ENCODE data around the gene GLT8D2. TPM values are rescaled to one million over a fixed set of nuclear protein-coding genes. Genes with fewer than 3 reads are reported as not detected.

Gene GLT8D2
- total and polyA plus RNA-seq, 2 donors (not counting 1 experiment from before 2014, with no cell fraction given): not detected

DNA sequence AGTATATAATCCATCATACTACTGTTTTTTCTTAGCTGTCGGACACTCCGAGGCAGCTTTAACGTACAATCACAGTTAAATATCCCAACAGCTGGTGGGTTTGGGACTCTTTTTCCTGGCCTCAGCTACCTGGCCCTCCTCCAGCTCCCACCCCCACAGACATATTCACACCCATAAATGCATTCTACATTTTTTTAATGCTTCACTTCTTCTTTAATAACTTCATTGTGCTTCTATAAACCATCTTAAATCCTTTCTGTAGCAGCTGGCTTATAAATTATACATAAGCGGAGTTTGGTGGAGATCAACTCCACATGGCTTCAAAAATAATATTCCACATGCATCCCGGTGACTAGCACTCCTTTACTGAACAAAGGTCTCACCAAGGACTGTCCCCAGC lies 51.0 kb downstream of the GLT8D2 start:
- no peaks in the 10 kb centered on the region for H3K79me2 ChIP-seq (ENCODE audit: control insufficient read depth, insufficient read depth, low read length)
- Mint-ChIP-seq H3K9me3 (ENCODE audit: insufficient read depth) (no peaks in the 10 kb centered on the region), H3K27me3 (peaks cover 41% of the 10 kb centered on the region), H3K27ac (no peak overlapping the region), H3K4me1 (no peaks in the 10 kb centered on the region), H3K4me3 (no peak overlapping the region)
- H4K20me1 ChIP-seq (ENCODE audit: control insufficient read depth, insufficient read depth, low read length, poor library complexity, severe bottlenecking): no peaks in the 10 kb centered on the region
- H3K9me3 ChIP-seq (ENCODE audit: control extremely low read depth in 1 of 3, control insufficient read depth in 2 of 3, insufficient read depth in 1 of 3, low read length in 2 of 3): no peaks in the 10 kb centered on the region
- no peak for TF ChIP-seq EZH2 (IDR thresholded peaks at IDR 0.05; ENCODE audit: borderline replicate concordance, insufficient read depth, low read depth, low read length, poor library complexity, severe bottlenecking)
- no peak for TF ChIP-seq CTCF (IDR thresholded peaks at IDR 0.05)
- ATAC-seq (ENCODE audit: low read depth): no peak
- POLR2A ChIA-PET: no interaction called here
- no peak overlapping the region for H3K4me3 ChIP-seq (ENCODE audit: control extremely low read depth in 1 of 5, extremely low read depth in 1 of 5, insufficient read depth in 1 of 5, low read depth in 2 of 5, low read length in 4 of 5)
- no peak overlapping the region for H3K9ac ChIP-seq (ENCODE audit: low read length)
- H3K4me2 ChIP-seq (replicated peaks; ENCODE audit: low read depth, low read length, poor library complexity, severe bottlenecking): no peak overlapping the region
- DNase-seq: no peak
- no peak overlapping the region for H2AFZ ChIP-seq (ENCODE audit: insufficient read depth, low read depth, low read length, poor library complexity, severe bottlenecking)
- no peaks in the 10 kb centered on the region for H3K36me3 ChIP-seq (replicated peaks in 1 of 2; ENCODE audit: control extremely low read depth in 1 of 2, control insufficient read depth in 1 of 2, extremely low read depth in 1 of 2, insufficient read depth in 2 of 2, low read length in 1 of 2)
- CTCF ChIA-PET: no interaction called here
- intact Hi-C loops (cut with micrococcal nuclease): no loop called here
- H3K27me3 ChIP-seq (replicated peaks in 1 of 4; ENCODE audit: control extremely low read depth in 1 of 4, control insufficient read depth in 3 of 4, insufficient read depth in 4 of 4, low read length in 3 of 4): peaks cover 0 to 14% (median 7%) of the 10 kb centered on the region in 4 experiments
- H3K27ac ChIP-seq (ENCODE audit: low read length in 2 of 2): no peak overlapping the region
- WGBS (ENCODE audit: insufficient coverage): 93% methylated on average over 4 of the region's 5 CpGs
- H3K4me1 ChIP-seq (ENCODE audit: control insufficient read depth in 2 of 2, insufficient read depth in 2 of 2, low read length in 2 of 2): no peaks in the 10 kb centered on the region

GRCh38 chr12:103997286-103997900 lies 52.6 kb downstream of the GLT8D2 start:
- Histone ChIP-seq H2AFZ (ENCODE audit: insufficient read depth, low read depth, low read length, poor library complexity, severe bottlenecking) (no peak overlapping the region), H3K4me3 (ENCODE audit: control extremely low read depth in 1 of 5, extremely low read depth in 1 of 5, insufficient read depth in 1 of 5, low read depth in 2 of 5, low read length in 4 of 5) (no peak overlapping the region), H3K9me3 (ENCODE audit: control extremely low read depth in 1 of 3, control insufficient read depth in 2 of 3, insufficient read depth in 1 of 3, low read length in 2 of 3) (no peaks in the 10 kb centered on the region), H3K79me2 (ENCODE audit: control insufficient read depth, insufficient read depth, low read length) (no peaks in the 10 kb centered on the region), H3K27ac (ENCODE audit: low read length in 2 of 2) (no peak overlapping the region), H3K27me3 (replicated peaks in 1 of 4; ENCODE audit: control extremely low read depth in 1 of 4, control insufficient read depth in 3 of 4, insufficient read depth in 4 of 4, low read length in 3 of 4) (peaks cover 0 to 8% (median 5%) of the 10 kb centered on the region in 4 experiments), H3K4me1 (ENCODE audit: control insufficient read depth in 2 of 2, insufficient read depth in 2 of 2, low read length in 2 of 2) (no peaks in the 10 kb centered on the region), H3K9ac (ENCODE audit: low read length) (no peak overlapping the region), H4K20me1 (ENCODE audit: control insufficient read depth, insufficient read depth, low read length, poor library complexity, severe bottlenecking) (no peaks in the 10 kb centered on the region), H3K36me3 (replicated peaks in 1 of 2; ENCODE audit: control extremely low read depth in 1 of 2, control insufficient read depth in 1 of 2, extremely low read depth in 1 of 2, insufficient read depth in 2 of 2, low read length in 1 of 2) (no peaks in the 10 kb centered on the region), H3K4me2 (replicated peaks; ENCODE audit: low read depth, low read length, poor library complexity, severe bottlenecking) (no peak overlapping the region)
- CTCF ChIA-PET: interaction anchor here (1.1 to 1.4 kb wide), 2 partner anchors 9 to 449 kb away, joined by 3 read pairs; no protein-coding TSS in a partner anchor
- Mint-ChIP-seq H3K27ac (no peak overlapping the region), H3K27me3 (peaks cover 28% of the 10 kb centered on the region), H3K4me1 (no peaks in the 10 kb centered on the region), H3K4me3 (no peak overlapping the region), H3K9me3 (ENCODE audit: insufficient read depth) (no peaks in the 10 kb centered on the region)
- ATAC-seq (ENCODE audit: low read depth) (no peak), DNase-seq (no peak)
- WGBS (ENCODE audit: insufficient coverage): 94% methylated on average over 10 of the region's 16 CpGs
- intact Hi-C loops (cut with micrococcal nuclease): no loop called here
- TF ChIP-seq EZH2 (IDR thresholded peaks at IDR 0.05; ENCODE audit: borderline replicate concordance, insufficient read depth, low read depth, low read length, poor library complexity, severe bottlenecking) (no peak), CTCF (IDR thresholded peaks at IDR 0.05) (no peak)
- POLR2A ChIA-PET: no interaction called here

All from B cell (primary cell).